ENCODE measurements around the gene ASGR2.

- TF ChIP-seq POLR2A (IDR thresholded peaks at IDR 0.05): no peak
- peak; percentile 38 to 76 (median 60) for TF ChIP-seq CTCF (IDR thresholded peaks at IDR 0.05)
Measured at GRCh38 chr17:7136266-7136877, 21.8 kb upstream of the ASGR2 start.

All from ovary (tissue), 3 donors.